HepG2 (cell line): ENCODE data around the gene ATP7A. TPM values are rescaled to one million over a fixed set of nuclear protein-coding genes. Genes with fewer than 3 reads are reported as not detected.
"Not testable (repeated sequence)": the region's sequence is repeated elsewhere in the genome, so short reads cannot be mapped to it uniquely, and the experiment has no call there.

Experiments
- ATAC-seq: fragments of 200-7000 bp; cut with Tn5 transposase; 3 replicates; pipeline ENCODE4 v1.9.1; 2020; ENCODE audit warnings: mild to moderate bottlenecking, moderate library complexity
- BruUV-seq: library from RNA; stranded (reverse); fragments of 400-500 nt; replicated peaks from 2 replicates; lab custom pipeline; 2021; lab: Mats Ljungman, UMichigan
- CTCF ChIA-PET: fragments of 300-600 bp; formaldehyde crosslinking; extraction: SDS; loops from one replicate; lab custom pipeline; 2021; ENCODE audit warnings: low total read pairs, inconsistent platforms, low intra/inter-chr PET ratio; lab: Yijun Ruan, JAX
- POLR2A ChIA-PET: fragments of 350-600 bp; sonication (Branson Sonifier 250); formaldehyde crosslinking; loops from one replicate; lab custom pipeline; 2020; ENCODE audit warnings: antibody characterized with exemption, inconsistent platforms; lab: Yijun Ruan, JAX
- DNase-seq: peaks from one replicate; pipeline ENCODE4 v3.0.0-alpha.2; 2015; ENCODE audit warnings: low spot score
- FAIRE-seq: peaks from 3 replicates; lab custom pipeline; 2011; peaks lifted over from hg19 to GRCh38; lab: Jason Lieb, UNC
- H2AFZ ChIP-seq: one replicate; pipeline ENCODE4 v1.6.1; 2011; ENCODE audit warnings: low read length, inconsistent platforms
- H3K27ac ChIP-seq: fragments of 300-600 bp; 3 replicates; pipeline ENCODE4 v1.8.0; 2011; ENCODE audit warnings: mixed run types, mild to moderate bottlenecking, mixed read lengths, low read length, inconsistent platforms; ENCODE audit not compliant: insufficient read depth; ENCODE audit errors: extremely low read length
- H3K27me3 ChIP-seq, 2 experiments: fragments of 200-600 bp in 1 of 2; 2 replicates in 1 of 2; 3 replicates in 1 of 2; pipeline versions ENCODE4 v1.6.0 to v1.8.0; 2011; ENCODE audit warnings: low read length in 2 of 2, mild to moderate bottlenecking in 2 of 2, moderate library complexity in 2 of 2, inconsistent platforms in 1 of 2; ENCODE audit not compliant: insufficient read depth in 2 of 2, control insufficient read depth in 1 of 2
- H3K36me3 ChIP-seq, 2 experiments: fragments of 200-600 bp in 1 of 2; replicated peaks in 1 of 2; 2 replicates in 1 of 2; 3 replicates in 1 of 2; pipeline versions ENCODE4 v1.5.1 to v1.8.0; 2011; ENCODE audit warnings: low read length in 2 of 2, inconsistent platforms in 1 of 2; ENCODE audit not compliant: insufficient read depth in 2 of 2, control insufficient read depth in 1 of 2
- H3K4me1 ChIP-seq: 2 replicates; pipeline ENCODE4 v1.5.1; 2012; ENCODE audit warnings: low read length, inconsistent platforms; ENCODE audit not compliant: insufficient read depth
- H3K4me2 ChIP-seq: 2 replicates; pipeline ENCODE4 v1.6.0; 2011; ENCODE audit warnings: low read depth, low read length, inconsistent platforms
- H3K4me3 ChIP-seq, 3 experiments: fragments of 200-600 bp in 1 of 3; sonication (generic), shearing (Covaris generic) in 1 of 3; replicated peaks in 1 of 3; 2 replicates each; pipeline ENCODE4 v1.5.1; 2011 to 2016; ENCODE audit warnings: low read length in 3 of 3, inconsistent platforms in 2 of 3, low read depth in 2 of 3, mild to moderate bottlenecking in 2 of 3, control low read depth in 1 of 3, mixed read lengths in 1 of 3; ENCODE audit not compliant: insufficient read depth in 1 of 3
- H3K79me2 ChIP-seq: one replicate; pipeline ENCODE4 v1.6.1; 2011; ENCODE audit warnings: low read length, inconsistent platforms; ENCODE audit not compliant: insufficient read depth
- H3K9ac ChIP-seq: 2 replicates; pipeline ENCODE4 v1.6.0; 2011; ENCODE audit warnings: mild to moderate bottlenecking, low read depth, low read length, inconsistent platforms; ENCODE audit not compliant: insufficient read depth
- H3K9me3 ChIP-seq: 2 replicates; pipeline ENCODE4 v1.5.1; 2012; ENCODE audit warnings: mild to moderate bottlenecking, low read length
- H4K20me1 ChIP-seq: 2 replicates; pipeline ENCODE4 v1.6.0; 2011; ENCODE audit warnings: inconsistent platforms, mild to moderate bottlenecking, low read length, moderate library complexity; ENCODE audit not compliant: insufficient read depth
- JUN ChIP-seq: sonication (generic); formaldehyde crosslinking; IDR thresholded peaks from 2 replicates; pipeline ENCODE4 v1.4.0; 2020; ENCODE audit warnings: mild to moderate bottlenecking, missing genetic modification reagents
- WGBS: methylation state at CpG from one replicate; pipeline ENCODE4 v1.1.6; 2017; ENCODE audit warnings: low lambda C conversion rate; 5-methylcytosine and 5-hydroxymethylcytosine counted together
- in situ Hi-C: cut with HindIII; loops from 2 replicates; pipeline ENCODE4 v1.10.0; 2017; ENCODE audit warnings: low pct_unique_long_range_greater_than_20kb; ENCODE audit not compliant: extremely low pct_ligation_motif_present
- intact Hi-C: fragments of 100-400 bp; cut with micrococcal nuclease; formaldehyde crosslinking; loops from one replicate; pipeline ENCODE4 v1.10.0; 2022; ENCODE audit not compliant: unreplicated experiment
- polyA plus RNA-seq, 8 experiments: library from polyadenylated mRNA; depleted of rRNA in 3 of 8; stranded (reverse) in 7 of 8; unstranded in 1 of 8; fragments of >200 nt; fragmentation: Illumina TruSeq in 4 of 8; extraction: Trizol in 4 of 8; gene quantifications; 2 replicates each; pipeline versions ENCODE4 v1.2.1 to v1.2.3, GENCODE V29; 2011 to 2016; ENCODE audit warnings: low read depth in 4 of 8, missing spikeins in 1 of 8, mixed read lengths in 1 of 8; ENCODE audit not compliant: insufficient read depth in 1 of 8
- total RNA-seq, 5 experiments: library from RNA; depleted of rRNA; stranded (reverse); fragments of >200 nt; fragmentation: Illumina TruSeq; extraction: Trizol; gene quantifications; 2 replicates each; pipeline ENCODE4 v1.2.3, GENCODE V29; 2016; ENCODE audit warnings: low read depth in 1 of 5

Gene ATP7A
- total and polyA plus RNA-seq, 2 of the 13 experiments (the other 11 are each of a cell fraction or from before 2014, with no cell fraction given), result 1.7 to 4.7 TPM

GRCh38 chrX:77875372-77875771, 35.1 kb upstream of the ATP7A start:
- H3K9ac ChIP-seq, result no peak overlapping the region
- FAIRE-seq (no peak), DNase-seq (no peak), ATAC-seq (no peak)
- no peaks in the 10 kb centered on the region for H4K20me1 ChIP-seq
- intact Hi-C loops (no loop called here), in situ Hi-C loops (no loop called here)
- H3K27me3 ChIP-seq, result no peaks in the 10 kb centered on the region
- H3K4me2 ChIP-seq, result no peak overlapping the region
- POLR2A ChIA-PET, result no interaction called here
- peaks cover 2 to 11% of the 10 kb centered on the region in 2 experiments; a peak in 2 of 5 replicates for H3K36me3 ChIP-seq
- no peak overlapping the region for H2AFZ ChIP-seq
- 95% methylated on average over 8 of the region's 8 CpGs for WGBS
- no peaks in the 10 kb centered on the region for H3K79me2 ChIP-seq
- CTCF ChIA-PET, result no interaction called here
- no peak overlapping the region for H3K4me3 ChIP-seq
- H3K4me1 ChIP-seq, result no peaks in the 10 kb centered on the region
- no TSS peak for BruUV-seq
- no peaks in the 10 kb centered on the region for H3K9me3 ChIP-seq
- no peak overlapping the region for H3K27ac ChIP-seq
- no peak for TF ChIP-seq JUN (CRISPR knock-in tag)

GRCh38 chrX:77881418-77881817, 29.1 kb upstream of the ATP7A start:
- H2AFZ ChIP-seq, H4K20me1 ChIP-seq, POLR2A ChIA-PET, DNase-seq, BruUV-seq, in situ Hi-C loops, H3K9me3 ChIP-seq, H3K79me2 ChIP-seq, H3K9ac ChIP-seq, ATAC-seq, H3K4me3 ChIP-seq, H3K36me3 ChIP-seq, H3K4me2 ChIP-seq, intact Hi-C loops, CTCF ChIA-PET, H3K27ac ChIP-seq, H3K27me3 ChIP-seq, FAIRE-seq, H3K4me1 ChIP-seq: not testable (repeated sequence)
- 89% methylated on average over 4 of the region's 4 CpGs for WGBS
